Loucy (cell line): ENCODE results near the gene LNP1.

Experiments
- CTCF ChIP-seq: fragments of 200-600 bp; sonication (generic); conservative IDR thresholded peaks from 2 replicates; pipeline ENCODE4 v1.5.1; 2014; ENCODE audit warnings: mild to moderate bottlenecking, antibody characterized with exemption, low read length
- EZH2phosphoT487 ChIP-seq: fragments of 200-600 bp; IDR thresholded peaks from 2 replicates; pipeline ENCODE4 v1.6.1; 2018; ENCODE audit warnings: antibody characterized with exemption, mild to moderate bottlenecking, moderate library complexity, borderline replicate concordance

DNA sequence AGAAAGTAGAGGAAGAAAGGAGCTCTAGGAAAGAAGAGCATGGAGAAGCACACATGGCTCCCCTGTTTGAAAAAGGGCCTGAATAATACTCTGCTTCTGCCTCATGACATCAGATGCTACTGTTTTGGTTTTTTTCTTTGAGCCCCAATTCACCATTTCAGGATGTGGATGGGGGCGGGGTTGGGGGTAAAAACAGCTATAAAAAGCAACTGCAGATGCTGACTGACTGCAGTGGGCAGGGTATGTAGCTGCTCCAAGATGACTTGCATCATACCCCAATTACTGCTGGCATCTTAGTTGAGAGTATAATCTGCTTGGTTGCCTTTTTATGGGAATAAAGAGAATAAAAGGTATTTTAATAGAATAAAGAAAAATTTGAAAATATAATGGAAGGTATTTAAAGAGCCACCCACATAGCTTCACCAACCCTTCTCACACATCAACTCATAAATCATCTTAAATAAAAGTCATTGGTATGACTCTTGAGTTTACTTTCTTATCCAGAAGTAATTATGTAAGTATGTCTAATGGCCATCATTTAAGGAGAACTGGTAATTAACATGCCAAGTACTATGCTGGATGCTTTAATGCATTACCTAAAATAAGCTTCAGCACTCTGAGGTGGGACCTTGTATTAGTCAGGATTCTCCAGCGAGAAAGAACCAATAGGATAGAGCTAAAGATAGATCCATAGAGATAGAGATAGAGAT, 54.7 kb downstream of the LNP1 start:
- no peak for TF ChIP-seq CTCF
- TF ChIP-seq EZH2phosphoT487 = no peak
